Neural progenitor cell (in vitro differentiated cells): ENCODE measurements around the gene BRSK2.

Experiments used
- EZH2 ChIP-seq: fragments of 200-600 bp; sonication (generic); IDR thresholded peaks from 2 replicates; pipeline ENCODE4 v1.6.1; 2017; ENCODE audit warnings: antibody characterized with exemption, mild to moderate bottlenecking, moderate library complexity
- EZH2phosphoT487 ChIP-seq: fragments of 200-600 bp; sonication (generic); IDR thresholded peaks from 2 replicates; pipeline ENCODE4 v1.6.1; 2017; ENCODE audit warnings: antibody characterized with exemption
- TF ChIP-seq, protein P1 (sequence below): fragments of 200-600 bp; sonication (generic); IDR thresholded peaks from 2 replicates; pipeline ENCODE4 v1.5.1; 2017; ENCODE audit warnings: antibody characterized with exemption, mild to moderate bottlenecking

DNA sequence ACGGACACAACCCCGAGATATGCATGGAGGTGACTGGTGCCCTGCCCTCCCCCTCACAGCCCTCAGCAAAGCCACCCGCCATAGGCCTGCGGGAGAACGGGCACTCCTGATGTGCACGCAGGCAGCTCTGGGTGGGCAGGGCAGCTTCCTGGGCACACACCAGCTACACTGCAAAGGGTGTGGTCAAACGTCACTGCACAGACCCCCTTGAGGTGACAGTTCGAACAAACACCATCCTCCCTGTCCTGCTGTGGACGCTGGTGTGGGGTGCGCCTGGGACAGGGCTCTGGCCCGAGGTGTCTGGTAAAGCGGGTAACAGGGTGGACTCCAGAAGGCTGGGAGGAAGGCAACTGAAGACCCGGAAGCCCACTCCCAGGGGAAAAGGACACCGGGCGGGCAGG is 118.8 kb downstream of the BRSK2 start:
- TF ChIP-seq, protein P1, sequence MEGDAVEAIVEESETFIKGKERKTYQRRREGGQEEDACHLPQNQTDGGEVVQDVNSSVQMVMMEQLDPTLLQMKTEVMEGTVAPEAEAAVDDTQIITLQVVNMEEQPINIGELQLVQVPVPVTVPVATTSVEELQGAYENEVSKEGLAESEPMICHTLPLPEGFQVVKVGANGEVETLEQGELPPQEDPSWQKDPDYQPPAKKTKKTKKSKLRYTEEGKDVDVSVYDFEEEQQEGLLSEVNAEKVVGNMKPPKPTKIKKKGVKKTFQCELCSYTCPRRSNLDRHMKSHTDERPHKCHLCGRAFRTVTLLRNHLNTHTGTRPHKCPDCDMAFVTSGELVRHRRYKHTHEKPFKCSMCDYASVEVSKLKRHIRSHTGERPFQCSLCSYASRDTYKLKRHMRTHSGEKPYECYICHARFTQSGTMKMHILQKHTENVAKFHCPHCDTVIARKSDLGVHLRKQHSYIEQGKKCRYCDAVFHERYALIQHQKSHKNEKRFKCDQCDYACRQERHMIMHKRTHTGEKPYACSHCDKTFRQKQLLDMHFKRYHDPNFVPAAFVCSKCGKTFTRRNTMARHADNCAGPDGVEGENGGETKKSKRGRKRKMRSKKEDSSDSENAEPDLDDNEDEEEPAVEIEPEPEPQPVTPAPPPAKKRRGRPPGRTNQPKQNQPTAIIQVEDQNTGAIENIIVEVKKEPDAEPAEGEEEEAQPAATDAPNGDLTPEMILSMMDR: no peak
- no peak for TF ChIP-seq EZH2
- no peak for TF ChIP-seq EZH2phosphoT487
